Inferior parietal cortex (tissue), 1 donor: Measurements from ENCODE around the gene TREML4.

ENCODE experiments used
- DNase-seq: peaks from one replicate; pipeline ENCODE4 v3.0.0-alpha.2; 2016; ENCODE audit errors: extremely low spot score

Gene TREML4

GRCh38 chr6:41286544-41287346, 58.6 kb downstream of the TREML4 start, which contains the start of gene TREM1:
TSS of gene TREM1 (minus strand) at chr6:41286682. CDS start at chr6:41286655, 27 bp downstream.
- DNase-seq, result no peak

DNA sequence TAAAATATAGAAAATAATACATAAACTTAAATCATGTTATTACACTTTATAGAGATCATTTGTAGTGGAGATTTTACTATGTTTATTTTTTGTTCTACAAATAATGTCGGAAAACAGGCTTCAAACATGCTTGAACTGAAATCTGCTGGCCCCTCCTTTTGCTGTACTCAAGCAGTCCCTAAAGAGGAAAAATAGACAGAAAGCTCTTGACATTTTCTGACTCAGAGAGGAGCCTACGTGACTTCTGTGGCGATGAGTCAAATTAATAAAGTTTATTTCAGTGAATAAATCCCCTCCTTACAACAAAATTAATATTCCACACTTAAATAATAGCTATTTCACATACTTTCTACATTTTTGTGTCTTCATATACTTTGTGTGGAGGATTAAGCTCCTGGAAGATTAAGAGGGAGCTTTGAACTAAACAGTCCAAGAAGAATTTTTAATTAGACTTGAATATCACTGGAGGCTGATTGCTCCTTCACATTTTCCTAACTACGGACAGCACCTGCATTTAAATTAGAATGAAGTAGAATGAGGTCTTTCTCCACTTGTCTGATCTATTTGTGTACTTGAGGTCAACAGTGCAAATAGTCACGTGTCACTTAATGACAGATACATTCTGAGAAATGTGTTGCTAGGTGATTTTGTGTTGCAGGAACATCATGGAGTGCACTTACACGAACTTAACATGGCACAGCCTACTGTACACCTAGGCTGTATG, 60.0 kb downstream of the TREML4 start:
- DNase-seq, result no peak
